ENCODE data around the gene TRIM44.
"Not testable (repeated sequence)": the region's sequence is repeated elsewhere in the genome, so short reads cannot be mapped to it uniquely, and the experiment has no call there.

The TRIM44 gene

DNA sequence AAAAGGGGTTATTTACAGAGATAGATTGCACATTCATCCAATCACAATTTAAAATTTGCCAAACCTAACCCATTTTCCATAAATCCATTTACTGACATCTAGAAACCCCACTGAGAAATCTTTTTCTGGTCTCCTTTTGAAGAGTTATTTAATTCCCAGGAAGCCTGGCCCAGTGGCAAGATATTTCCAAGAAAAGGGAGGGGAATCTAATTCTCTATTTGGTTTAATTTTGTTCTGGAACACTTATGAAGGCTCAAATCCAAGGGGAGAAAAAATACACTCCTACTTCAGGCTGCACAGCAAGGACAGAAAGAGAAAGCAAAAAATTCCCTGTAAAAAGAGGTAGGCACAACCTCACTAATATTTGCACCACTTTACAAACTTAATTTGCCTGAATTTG lies 193.1 kb downstream of the TRIM44 start:
- Histone ChIP-seq H3K36me3 (replicated peaks) (no peaks in the 10 kb centered on the region), H3K27ac (no peak overlapping the region), H3K27me3 (replicated peaks) (no peaks in the 10 kb centered on the region), H3K4me3 (ENCODE audit: low read depth, low read length) (no peak overlapping the region)
- in situ Hi-C loops (cut with HindIII; ENCODE audit: low pct_ligation_motif_present, low sequenced_read_pairs), result no loop called here
- no peak for DNase-seq
- TF ChIP-seq CTCF (IDR thresholded peaks at IDR 0.05; ENCODE audit: low read depth, low read length, missing control alignments), result no peak

DNA sequence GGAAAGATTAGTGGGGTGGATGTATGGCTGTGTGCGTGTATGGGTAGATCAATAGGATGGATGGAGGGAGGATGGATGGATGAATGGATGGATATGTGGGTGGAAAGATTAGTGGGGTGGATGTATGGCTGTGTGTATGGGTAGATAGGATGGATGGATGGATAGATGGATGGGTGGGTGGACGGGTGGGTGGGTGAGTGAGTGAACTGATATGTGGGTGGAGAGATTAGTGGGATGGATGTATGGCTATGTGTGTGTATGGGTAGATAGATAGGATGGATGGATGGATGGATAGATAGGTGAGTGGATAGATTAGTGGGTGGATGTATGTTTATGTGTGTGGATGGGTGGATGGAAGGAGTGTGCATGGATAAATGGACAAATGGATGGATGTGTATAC lies 193.7 kb downstream of the TRIM44 start:
- in situ Hi-C loops (cut with HindIII; ENCODE audit: low pct_ligation_motif_present, low sequenced_read_pairs), result no loop called here
- TF ChIP-seq CTCF (IDR thresholded peaks at IDR 0.05; ENCODE audit: low read depth, low read length, missing control alignments), result no peak
- H3K4me3 ChIP-seq (ENCODE audit: low read depth, low read length), result no peak overlapping the region
- H3K27me3 ChIP-seq (replicated peaks), result no peaks in the 10 kb centered on the region
- H3K36me3 ChIP-seq (replicated peaks), result no peaks in the 10 kb centered on the region
- no peak overlapping the region for H3K27ac ChIP-seq
- DNase-seq, result no peak

GRCh38 chr11:35856756-35857155 lies 194.2 kb downstream of the TRIM44 start:
- no peak overlapping the region for H3K4me3 ChIP-seq (ENCODE audit: low read depth, low read length)
- no peak for TF ChIP-seq CTCF (IDR thresholded peaks at IDR 0.05; ENCODE audit: low read depth, low read length, missing control alignments)
- in situ Hi-C loops (cut with HindIII; ENCODE audit: low pct_ligation_motif_present, low sequenced_read_pairs), result no loop called here
- no peak for DNase-seq
- H3K36me3 ChIP-seq (replicated peaks), result no peaks in the 10 kb centered on the region
- no peak overlapping the region for H3K27ac ChIP-seq
- H3K27me3 ChIP-seq (replicated peaks), result no peaks in the 10 kb centered on the region

GRCh38 chr11:35857922-35858321 lies 195.3 kb downstream of the TRIM44 start:
- no peak for TF ChIP-seq CTCF (IDR thresholded peaks at IDR 0.05; ENCODE audit: low read depth, low read length, missing control alignments)
- no peak for DNase-seq
- Histone ChIP-seq H3K27ac (no peak overlapping the region), H3K27me3 (replicated peaks) (no peaks in the 10 kb centered on the region), H3K36me3 (replicated peaks) (no peaks in the 10 kb centered on the region), H3K4me3 (ENCODE audit: low read depth, low read length) (no peak overlapping the region)
- in situ Hi-C loops (cut with HindIII; ENCODE audit: low pct_ligation_motif_present, low sequenced_read_pairs), result no loop called here

- peak; percentile 9 for DNase-seq
- Histone ChIP-seq H3K27ac (no peak overlapping the region), H3K36me3 (replicated peaks) (no peaks in the 10 kb centered on the region), H3K4me3 (ENCODE audit: low read depth, low read length) (no peak overlapping the region), H3K27me3 (replicated peaks) (no peaks in the 10 kb centered on the region)
- in situ Hi-C loops (cut with HindIII; ENCODE audit: low pct_ligation_motif_present, low sequenced_read_pairs), result no loop called here
- TF ChIP-seq CTCF (IDR thresholded peaks at IDR 0.05; ENCODE audit: low read depth, low read length, missing control alignments), result no peak
Measured at GRCh38 chr11:35859301-35859700, 196.7 kb downstream of the TRIM44 start.

- not testable (repeated sequence) for H3K36me3 ChIP-seq (replicated peaks)
Measured at GRCh38 chr11:35860194-35860593, 197.6 kb downstream of the TRIM44 start.

More at GRCh38 chr11:35860194-35860593, 197.6 kb downstream of the TRIM44 start:
- H3K27me3 ChIP-seq (replicated peaks); in situ Hi-C loops (cut with HindIII; ENCODE audit: low pct_ligation_motif_present, low sequenced_read_pairs); DNase-seq; H3K4me3 ChIP-seq (ENCODE audit: low read depth, low read length); H3K27ac ChIP-seq: not testable (repeated sequence)

Data from brain microvascular endothelial cell (primary cell).